Skeletal muscle cell (primary cell): Measurements from ENCODE around the gene WWOX.

Source experiments
- DNase-seq: peaks from one replicate; pipeline ENCODE4 v3.0.0-alpha.2; 2010; ENCODE audit warnings: low read depth
- H3K4me3 ChIP-seq: 2 replicates; pipeline ENCODE4 v1.5.1; 2011; ENCODE audit warnings: low read depth, mild to moderate bottlenecking, control low read depth, low read length, moderate library complexity

The WWOX gene

DNA sequence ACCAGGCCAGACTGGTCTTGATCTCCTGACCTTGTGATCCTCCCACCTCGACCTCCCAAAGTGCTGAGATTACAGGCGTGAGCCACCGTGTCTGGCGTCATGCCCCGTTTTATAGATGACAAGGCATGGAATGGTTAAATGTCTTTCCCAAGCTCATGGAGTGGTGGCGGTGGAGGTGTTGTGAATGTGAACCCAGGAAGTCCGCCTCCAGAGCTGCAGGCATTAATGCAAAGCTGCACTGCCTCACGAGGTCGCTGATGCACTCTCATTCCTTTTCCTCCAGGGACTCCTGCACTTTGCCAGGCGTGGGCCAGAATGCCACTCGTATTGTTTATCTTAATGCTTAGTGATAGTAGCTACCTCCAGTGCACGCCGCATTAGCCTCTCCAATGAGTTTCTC lies 149.6 kb downstream of the WWOX start:
- no peak overlapping the region for H3K4me3 ChIP-seq

GRCh38 chr16:78249832-78250231 lies 150.4 kb downstream of the WWOX start:
- H3K4me3 ChIP-seq = no peak overlapping the region
- DNase-seq = no peak

More for the DNA sequence above, 149.6 kb downstream of the WWOX start:
- DNase-seq = no peak

DNA sequence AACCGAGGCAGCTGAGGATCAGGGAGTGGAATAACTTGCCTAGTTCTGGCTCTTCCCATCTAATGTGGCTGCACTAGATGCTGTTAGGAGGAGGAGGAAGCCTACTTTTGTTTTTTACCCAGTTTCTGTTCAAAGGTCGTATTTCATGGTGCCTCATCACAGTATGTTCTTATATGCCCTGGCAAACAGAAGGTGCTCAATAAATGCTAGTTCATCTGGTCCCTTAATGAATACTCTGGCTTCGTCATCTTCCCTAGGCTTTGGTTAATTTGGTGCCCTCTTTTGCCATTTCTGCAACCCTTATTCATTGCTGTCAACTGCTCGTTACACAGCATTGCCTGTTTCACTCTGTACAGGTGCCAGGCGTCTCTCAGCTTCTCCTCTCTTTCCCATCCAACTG lies 151.7 kb downstream of the WWOX start:
- no peak overlapping the region for H3K4me3 ChIP-seq
- no peak for DNase-seq

DNA sequence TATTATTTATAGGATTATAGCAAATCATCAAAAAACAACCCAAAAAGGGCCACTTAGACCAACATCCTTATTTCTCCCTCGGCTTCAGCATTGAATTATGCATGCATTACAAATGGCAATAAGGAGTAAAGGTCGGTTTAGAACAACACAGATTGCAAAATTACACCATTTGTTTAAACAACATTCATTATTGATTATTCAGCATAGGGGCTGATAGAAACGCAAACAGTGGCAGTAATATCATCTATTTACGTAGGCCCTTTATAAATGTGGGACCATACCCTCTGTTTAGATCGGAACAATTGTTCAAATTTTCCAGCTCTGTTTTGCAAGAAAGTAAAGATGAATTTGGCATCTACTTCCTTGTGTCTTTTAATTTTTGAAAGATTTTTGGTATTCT lies 153.3 kb downstream of the WWOX start:
- H3K4me3 ChIP-seq = no peak overlapping the region
- no peak for DNase-seq

DNA sequence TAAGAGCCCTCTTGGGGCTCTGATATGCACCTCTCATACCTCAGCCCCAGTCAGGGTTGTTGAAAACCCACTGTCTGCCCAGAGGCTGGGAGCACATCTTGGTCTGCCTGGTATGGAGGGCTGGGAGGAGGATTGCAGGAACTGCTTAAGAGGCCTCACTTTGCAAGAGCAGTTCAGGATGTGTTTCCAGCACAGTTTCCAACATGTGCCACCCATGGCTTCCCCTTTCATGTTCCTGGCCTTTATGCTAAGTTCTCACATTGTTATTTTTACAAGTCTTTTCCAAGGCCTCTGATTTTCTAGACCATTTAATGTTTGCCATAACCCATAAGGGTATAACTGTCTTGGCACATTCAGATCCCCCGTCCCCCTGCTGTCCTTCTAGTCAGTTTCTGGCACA lies 155.4 kb downstream of the WWOX start:
- DNase-seq = no peak
- H3K4me3 ChIP-seq = no peak overlapping the region

DNA sequence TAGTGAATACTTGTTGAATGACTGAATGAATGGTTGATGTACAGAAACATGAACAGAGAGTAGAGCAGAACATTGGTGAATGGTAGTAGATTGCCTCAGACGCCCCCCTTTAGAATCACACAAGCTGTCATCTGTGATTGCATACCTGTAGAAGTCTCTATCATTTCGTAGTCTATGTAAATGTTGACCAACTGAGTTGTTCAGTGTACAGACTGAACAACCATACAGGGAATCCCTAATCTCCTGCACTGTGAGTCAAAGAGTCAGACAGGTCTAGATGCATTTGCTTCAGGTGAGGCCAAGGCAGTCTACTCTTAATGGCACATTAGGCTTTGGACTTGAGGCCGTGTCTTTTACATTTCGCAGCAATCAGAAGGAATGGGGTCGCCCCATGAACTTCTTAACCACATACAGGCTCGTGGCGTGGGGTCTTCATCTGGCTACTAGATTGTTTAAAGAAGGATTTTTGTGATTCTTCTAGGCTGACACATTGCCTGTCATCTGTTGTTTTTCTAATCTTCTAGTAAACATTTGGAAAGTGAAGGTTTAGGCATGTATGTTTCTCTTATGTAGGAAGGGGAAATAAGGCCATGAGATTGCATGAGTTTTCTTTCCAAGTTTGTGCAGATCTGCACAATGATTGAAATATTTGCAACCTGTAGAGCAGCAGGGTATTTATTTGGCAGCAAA lies 157.4 kb downstream of the WWOX start:
- no peak for DNase-seq
- H3K4me3 ChIP-seq = no peak overlapping the region

DNA sequence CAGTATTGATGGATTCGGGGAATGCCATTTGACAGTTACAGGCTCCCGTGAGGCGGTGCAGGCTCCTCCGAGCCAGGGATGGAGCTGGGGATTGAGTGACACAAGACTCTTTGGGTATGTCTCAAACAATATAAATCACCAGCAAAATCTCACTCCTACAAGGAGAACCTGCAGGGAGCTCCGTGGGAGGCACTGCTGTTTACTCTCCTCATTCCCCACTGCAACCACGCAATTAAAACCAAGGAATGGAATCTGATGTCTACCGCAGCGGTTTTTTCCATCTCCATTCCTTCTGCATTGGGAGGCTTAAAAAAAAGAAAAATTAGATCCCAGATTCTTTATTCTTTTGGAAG lies 157.9 kb downstream of the WWOX start:
- DNase-seq = no peak
- H3K4me3 ChIP-seq = no peak overlapping the region

DNA sequence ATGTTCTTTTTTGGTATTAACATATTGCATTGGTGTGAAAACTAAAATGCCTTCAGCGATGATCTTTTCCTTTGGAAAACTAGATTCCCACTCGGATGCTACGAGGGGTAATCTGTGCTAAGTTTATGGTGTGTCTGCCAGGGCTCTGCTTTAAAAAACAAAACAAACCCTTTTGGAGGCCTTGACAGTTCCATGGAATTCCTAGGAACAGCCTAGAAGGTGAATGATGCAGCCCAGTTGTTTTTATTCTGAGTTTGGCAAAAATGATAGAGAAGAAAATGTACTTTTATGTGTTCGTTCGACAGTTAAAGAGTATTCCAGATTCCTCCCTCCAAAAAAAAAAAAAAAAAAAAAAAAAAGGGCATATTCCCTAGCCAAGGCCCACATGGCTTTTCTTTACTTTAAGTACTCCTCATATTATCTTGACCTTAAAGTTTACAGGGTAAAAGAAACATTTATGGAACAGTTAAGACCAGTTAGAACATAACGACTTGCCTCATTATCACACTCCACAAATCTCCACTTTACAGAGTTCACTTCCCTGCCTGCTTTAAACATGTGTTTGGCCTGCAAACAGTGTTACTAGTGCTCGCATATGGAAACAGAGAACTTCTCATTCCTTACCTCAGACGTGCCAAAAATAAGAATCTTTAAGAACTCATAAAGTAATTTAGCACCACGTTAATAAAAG lies 159.1 kb downstream of the WWOX start:
- H3K4me3 ChIP-seq = no peak overlapping the region
- DNase-seq = no peak

DNA sequence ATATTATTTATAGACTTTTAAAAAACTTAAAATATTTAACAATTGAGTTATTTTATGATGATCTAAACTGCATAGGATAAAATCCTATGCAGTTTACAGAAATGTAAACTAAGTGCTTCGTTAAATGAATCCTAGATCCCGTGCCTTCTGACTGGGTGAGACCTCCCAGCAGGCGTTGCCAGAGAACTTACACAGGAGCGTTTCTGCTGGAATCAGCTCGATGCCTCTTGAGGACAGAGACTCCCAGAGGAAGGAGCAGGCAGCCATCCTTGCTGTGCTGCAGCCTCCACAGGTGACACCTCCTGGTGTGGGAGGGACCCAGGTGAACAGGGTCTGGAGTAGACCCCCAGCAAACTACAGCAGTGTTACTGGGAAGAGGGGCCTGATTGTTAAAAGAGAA lies 160.4 kb downstream of the WWOX start:
- no peak overlapping the region for H3K4me3 ChIP-seq
- no peak for DNase-seq

DNA sequence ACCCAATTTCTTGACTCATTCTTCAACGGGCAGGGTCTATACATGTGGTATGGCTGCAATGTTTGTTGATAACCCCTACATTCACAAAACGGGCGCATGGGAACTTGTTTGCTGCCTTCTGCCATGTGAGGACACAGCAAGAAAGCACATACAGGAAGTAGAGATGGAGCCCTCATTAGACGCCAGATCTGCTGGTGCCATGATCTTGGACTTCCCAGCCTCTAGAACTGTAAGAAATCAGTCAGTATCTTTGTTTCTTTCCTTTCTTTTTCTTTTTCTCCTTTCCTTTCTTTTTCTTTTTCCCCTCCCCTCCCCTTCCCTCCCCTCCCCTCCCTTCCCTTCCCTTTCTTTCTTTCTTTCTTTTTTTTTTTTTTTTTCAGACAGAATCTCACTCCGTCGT lies 165.2 kb downstream of the WWOX start:
- no peak for DNase-seq
- no peak overlapping the region for H3K4me3 ChIP-seq

DNA sequence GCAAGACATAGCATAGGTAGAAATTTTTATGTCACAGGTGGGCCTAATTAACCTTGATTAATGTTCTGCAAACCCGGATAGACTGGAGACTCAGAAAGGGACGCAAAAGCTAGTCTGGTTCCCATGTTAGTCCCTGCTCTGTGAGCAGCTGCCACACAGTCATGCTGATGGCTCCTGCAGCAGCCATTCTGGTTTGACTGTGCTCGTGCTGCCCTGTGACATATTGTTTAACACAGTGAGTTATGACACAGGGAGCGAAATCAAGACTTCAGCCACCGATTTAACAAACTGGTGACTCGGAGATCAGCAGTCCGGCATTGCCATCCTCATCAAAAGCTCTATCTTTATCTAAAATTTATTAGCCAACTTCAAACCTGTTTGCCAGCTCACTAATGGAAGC lies 169.8 kb downstream of the WWOX start:
- DNase-seq = no peak
- no peak overlapping the region for H3K4me3 ChIP-seq

DNA sequence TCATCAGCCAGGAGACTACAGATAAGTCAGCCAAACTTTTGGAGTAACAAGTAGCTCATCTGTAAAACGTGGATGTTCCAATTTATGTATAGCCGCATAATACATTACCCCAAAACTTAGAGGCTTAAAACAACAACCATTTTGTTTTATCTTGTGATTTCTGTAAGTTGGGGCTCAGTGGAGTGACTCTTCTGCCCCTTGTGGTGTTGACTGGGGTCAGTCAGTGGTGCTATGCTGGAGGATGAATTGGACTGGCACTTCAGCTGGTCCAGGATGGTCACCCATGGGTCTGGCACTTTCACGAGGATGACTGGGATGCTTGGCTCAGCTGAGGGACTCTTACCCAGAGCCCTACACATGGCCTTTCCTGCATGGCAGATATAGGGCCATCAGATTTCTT lies 172.5 kb downstream of the WWOX start:
- no peak for DNase-seq
- no peak overlapping the region for H3K4me3 ChIP-seq

- no peak overlapping the region for H3K4me3 ChIP-seq
- no peak for DNase-seq
These were observed 175.3 kb downstream of the WWOX start for GRCh38 chr16:78274771-78275170.

GRCh38 chr16:78275420-78275819 lies 176.0 kb downstream of the WWOX start:
- no peak overlapping the region for H3K4me3 ChIP-seq
- no peak for DNase-seq

DNA sequence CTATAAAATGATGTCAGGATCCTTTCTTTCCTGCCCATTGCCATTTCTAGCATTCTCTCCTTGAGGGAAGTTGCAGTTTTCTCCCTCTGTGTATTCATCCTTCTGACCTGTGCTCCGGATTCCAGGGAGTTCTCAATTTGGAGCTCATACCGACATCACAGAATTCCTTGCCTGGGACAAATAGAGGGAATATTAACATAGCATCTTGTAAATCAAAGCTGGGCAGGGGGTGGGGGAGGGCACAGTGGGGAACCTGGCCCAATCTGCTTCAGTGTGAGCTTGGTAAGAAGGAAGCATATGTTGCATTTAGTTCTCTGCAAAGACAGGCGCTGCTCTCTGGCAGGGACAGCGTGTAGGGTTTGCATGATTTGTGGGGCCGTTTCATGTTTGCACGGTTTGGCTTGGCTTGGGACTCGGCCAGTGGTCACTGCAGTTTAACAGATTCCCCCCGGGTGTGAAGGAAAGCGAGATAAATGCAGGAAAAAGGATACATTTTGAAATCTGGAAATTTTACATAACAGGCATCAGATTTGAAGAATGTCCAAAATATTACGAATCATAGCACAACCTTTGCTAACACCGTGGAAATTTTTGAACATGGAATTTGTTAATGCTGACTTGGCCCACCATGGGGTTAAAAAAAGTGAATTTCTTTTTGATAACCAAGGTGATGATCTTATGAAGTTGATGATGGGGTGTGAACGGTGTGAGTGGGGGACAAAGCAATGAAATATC lies 178.0 kb downstream of the WWOX start:
- no peak overlapping the region for H3K4me3 ChIP-seq
- DNase-seq = no peak

DNA sequence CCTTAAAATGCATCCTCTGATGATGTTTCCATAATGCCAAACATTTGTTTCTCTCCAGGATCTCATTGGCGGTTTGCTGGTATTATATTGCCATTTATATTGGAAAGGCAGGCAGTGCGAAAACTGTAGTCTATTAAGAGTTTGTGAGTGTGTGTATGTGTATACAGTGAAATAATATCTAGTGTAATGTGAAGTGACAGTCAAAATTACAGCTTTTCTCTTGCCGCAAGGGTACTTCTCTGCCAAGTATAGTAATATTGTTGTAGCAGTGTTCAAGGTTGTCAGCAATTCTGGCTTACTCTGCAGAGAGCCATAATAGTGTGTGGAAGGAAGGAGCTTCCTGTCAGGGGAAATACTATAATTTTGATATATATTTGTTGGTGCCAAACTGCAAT lies 178.6 kb downstream of the WWOX start:
- no peak for DNase-seq
- no peak overlapping the region for H3K4me3 ChIP-seq

GRCh38 chr16:78281115-78281514 lies 181.7 kb downstream of the WWOX start:
- no peak overlapping the region for H3K4me3 ChIP-seq
- DNase-seq = no peak

DNA sequence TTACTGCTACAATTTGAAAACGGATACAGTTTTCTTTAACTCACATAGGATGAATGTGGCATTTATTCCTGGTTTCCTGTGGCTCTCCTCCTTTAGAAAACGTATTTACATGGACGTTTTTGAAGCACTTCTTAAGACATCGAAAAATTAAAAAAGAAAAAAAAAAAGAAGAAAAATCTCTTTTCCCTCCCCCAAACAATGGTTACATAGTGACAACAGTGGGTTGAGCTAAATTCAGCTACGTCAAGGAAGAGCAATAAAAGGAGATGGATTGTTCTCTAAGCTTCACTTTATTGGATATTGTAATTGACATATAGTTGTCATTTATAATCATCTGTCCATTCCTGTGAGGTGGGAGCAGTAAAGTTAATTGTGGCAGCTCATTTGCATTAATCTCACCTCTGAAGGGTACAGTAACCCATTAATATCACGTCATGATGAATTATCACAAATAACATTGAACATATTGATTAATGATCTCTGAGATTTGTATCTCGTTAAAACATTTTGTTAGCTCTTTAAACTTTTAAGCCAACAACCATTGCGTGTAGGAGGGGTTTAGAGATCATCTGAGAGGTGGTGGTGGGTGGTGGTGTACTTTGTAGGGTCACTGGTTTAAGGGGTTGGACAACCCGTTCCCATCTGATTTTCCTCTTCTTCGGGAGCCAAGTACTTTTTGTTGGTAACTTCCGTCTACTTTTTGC lies 184.2 kb downstream of the WWOX start:
- H3K4me3 ChIP-seq = no peak overlapping the region
- DNase-seq = no peak

DNA sequence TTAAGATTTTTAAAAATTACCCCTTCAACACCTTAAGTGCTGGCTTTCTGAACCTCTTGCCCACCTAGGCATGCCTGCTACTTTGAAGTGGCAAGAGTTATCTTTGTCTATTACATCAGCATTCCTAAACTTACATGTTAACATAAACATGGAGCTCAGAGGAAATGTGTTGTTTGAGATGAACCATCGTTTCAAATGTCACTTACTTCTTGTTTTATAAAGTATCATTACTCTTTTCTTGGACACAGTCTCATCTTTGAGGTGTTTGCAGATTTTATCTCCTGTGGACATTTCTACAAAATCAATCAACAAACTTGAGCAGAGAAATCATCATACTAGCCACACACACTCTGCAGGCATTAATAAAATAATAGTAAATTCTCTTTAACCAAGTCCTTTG lies 184.9 kb downstream of the WWOX start:
- no peak overlapping the region for H3K4me3 ChIP-seq
- DNase-seq = no peak

DNA sequence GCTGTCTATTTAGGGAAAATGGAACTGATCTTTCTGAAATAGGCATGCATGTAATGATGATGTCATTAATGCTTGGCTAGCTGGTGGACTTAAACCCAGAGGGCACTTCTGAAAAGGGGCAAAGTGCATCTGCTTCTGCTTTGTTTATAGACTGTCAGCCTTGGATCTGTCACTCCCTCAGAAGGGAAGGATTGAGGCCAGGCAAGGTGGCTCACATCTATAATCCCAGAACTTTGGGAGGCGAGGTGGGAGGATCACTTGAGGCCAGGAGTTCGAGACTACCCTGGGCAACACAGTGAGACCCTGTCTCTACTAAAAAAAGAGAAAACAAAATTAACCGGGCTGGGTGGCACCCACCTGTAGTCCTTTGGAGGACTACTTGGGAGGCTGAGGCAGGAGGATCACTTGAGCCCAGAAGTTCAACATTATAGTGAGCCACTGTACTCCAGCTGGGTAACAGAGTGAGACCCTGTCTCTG lies 185.5 kb downstream of the WWOX start:
- DNase-seq = no peak
- H3K4me3 ChIP-seq = no peak overlapping the region
